Prostate gland (tissue), 2 donors: ENCODE data around the gene SNRPB.

Source experiments
- POLR2AphosphoS5 ChIP-seq: sonication (generic); formaldehyde crosslinking; IDR thresholded peaks from one replicate; pipeline ENCODE4 v1.6.1; 2017; ENCODE audit warnings: antibody characterized with exemption
- TF ChIP-seq, protein P1 (sequence below), 4 experiments: fragments of 200-600 bp in 2 of 4; fragments of 450-650 bp in 2 of 4; sonication (generic) in 2 of 4; IDR thresholded peaks; 1 replicate in 3 of 4; 2 replicates in 1 of 4; pipeline ENCODE4 v1.5.1; 2016 to 2019; ENCODE audit warnings: antibody characterized with exemption in 4 of 4, mild to moderate bottlenecking in 2 of 4, moderate library complexity in 2 of 4

GRCh38 chr20:2465100-2465499, 5.5 kb downstream of the SNRPB start:
- TF ChIP-seq, protein P1, sequence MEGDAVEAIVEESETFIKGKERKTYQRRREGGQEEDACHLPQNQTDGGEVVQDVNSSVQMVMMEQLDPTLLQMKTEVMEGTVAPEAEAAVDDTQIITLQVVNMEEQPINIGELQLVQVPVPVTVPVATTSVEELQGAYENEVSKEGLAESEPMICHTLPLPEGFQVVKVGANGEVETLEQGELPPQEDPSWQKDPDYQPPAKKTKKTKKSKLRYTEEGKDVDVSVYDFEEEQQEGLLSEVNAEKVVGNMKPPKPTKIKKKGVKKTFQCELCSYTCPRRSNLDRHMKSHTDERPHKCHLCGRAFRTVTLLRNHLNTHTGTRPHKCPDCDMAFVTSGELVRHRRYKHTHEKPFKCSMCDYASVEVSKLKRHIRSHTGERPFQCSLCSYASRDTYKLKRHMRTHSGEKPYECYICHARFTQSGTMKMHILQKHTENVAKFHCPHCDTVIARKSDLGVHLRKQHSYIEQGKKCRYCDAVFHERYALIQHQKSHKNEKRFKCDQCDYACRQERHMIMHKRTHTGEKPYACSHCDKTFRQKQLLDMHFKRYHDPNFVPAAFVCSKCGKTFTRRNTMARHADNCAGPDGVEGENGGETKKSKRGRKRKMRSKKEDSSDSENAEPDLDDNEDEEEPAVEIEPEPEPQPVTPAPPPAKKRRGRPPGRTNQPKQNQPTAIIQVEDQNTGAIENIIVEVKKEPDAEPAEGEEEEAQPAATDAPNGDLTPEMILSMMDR (IDR thresholded peaks at IDR 0.05): no peak
- TF ChIP-seq POLR2AphosphoS5: no peak
